Upper lobe of left lung (tissue), 6 donors: ENCODE data around the gene USB1. TPM values are rescaled to one million over a fixed set of nuclear protein-coding genes. Genes with fewer than 3 reads are reported as not detected.

Source experiments
- ATAC-seq, 2 donors: fragments of 200-7000 bp; cut with Tn5 transposase; one replicate each; pipeline ENCODE4 v1.9.1; 2022; ENCODE audit warnings: mild to moderate bottlenecking in 2 of 2, moderate library complexity in 2 of 2; ENCODE audit not compliant: low FRiP score in 2 of 2
- DNase-seq, 2 donors: peaks; one replicate each; pipeline ENCODE4 v3.0.0-alpha.2; 2019 to 2020
- H3K27ac ChIP-seq, 4 donors: fragments of 200-600 bp; sonication (generic); one replicate each; pipeline ENCODE4 v1.5.1; 2016 to 2019
- H3K27me3 ChIP-seq, 4 donors: fragments of 200-600 bp; sonication (generic); one replicate each; pipeline ENCODE4 v1.5.1; 2017 to 2019
- H3K36me3 ChIP-seq, 4 donors: fragments of 200-600 bp; sonication (generic); one replicate each; pipeline ENCODE4 v1.5.1; 2016 to 2019
- H3K4me1 ChIP-seq, 4 donors: fragments of 200-600 bp; sonication (generic); one replicate each; pipeline ENCODE4 v1.5.1; 2018 to 2019
- H3K4me3 ChIP-seq, 4 donors: fragments of 200-600 bp; sonication (generic); one replicate each; pipeline ENCODE4 v1.5.1; 2017 to 2019; ENCODE audit warnings: mild to moderate bottlenecking in 2 of 4, moderate library complexity in 1 of 4
- H3K9me3 ChIP-seq, 4 donors: fragments of 200-600 bp; sonication (generic); one replicate each; pipeline ENCODE4 v1.5.1; 2018 to 2019
- CTCF ChIP-seq, 6 experiments: fragments of 450-650 bp in 4 of 6; fragments of 200-600 bp in 2 of 6; sonication (generic) in 2 of 6; IDR thresholded peaks; one replicate each; pipeline ENCODE4 v1.5.1; 2016 to 2019; ENCODE audit warnings: antibody characterized with exemption in 6 of 6
- EP300 ChIP-seq, 4 donors: sonication (generic); formaldehyde crosslinking; IDR thresholded peaks; one replicate each; pipeline ENCODE4 v1.5.1; 2017; ENCODE audit warnings: antibody characterized with exemption in 4 of 4, control low read depth in 2 of 4
- POLR2A ChIP-seq, 4 donors: fragments of 450-650 bp; IDR thresholded peaks; one replicate each; pipeline ENCODE4 v1.5.1; 2016 to 2017; ENCODE audit warnings: antibody characterized with exemption in 4 of 4, mild to moderate bottlenecking in 2 of 4
- POLR2AphosphoS5 ChIP-seq, 2 donors: sonication (generic); formaldehyde crosslinking; IDR thresholded peaks; one replicate each; pipeline ENCODE4 v1.5.1; 2017; ENCODE audit warnings: antibody characterized with exemption in 2 of 2
- WGBS, 2 donors: methylation state at CpG; one replicate each; pipeline ENCODE4 v1.1.5; 2017 to 2018; 5-methylcytosine and 5-hydroxymethylcytosine counted together
- total RNA-seq, 6 donors: library from RNA; depleted of rRNA in 4 of 6; stranded (reverse); fragments of >200 nt in 4 of 6; gene quantifications; one replicate each; pipeline versions ENCODE4 v1.1.0 to v1.2.1, GENCODE V29; 2016 to 2021
- donor health status: DM: no; HTN: no; CAD: no; lungs with moderate emphysema.
- donor health status: DM: no; HTN: yes; CAD: no; lungs with severe emphysema.

The USB1 gene
- total RNA-seq, 6 donors from 2014 or later = 32.7 to 55.5 (median 46.5) TPM

DNA sequence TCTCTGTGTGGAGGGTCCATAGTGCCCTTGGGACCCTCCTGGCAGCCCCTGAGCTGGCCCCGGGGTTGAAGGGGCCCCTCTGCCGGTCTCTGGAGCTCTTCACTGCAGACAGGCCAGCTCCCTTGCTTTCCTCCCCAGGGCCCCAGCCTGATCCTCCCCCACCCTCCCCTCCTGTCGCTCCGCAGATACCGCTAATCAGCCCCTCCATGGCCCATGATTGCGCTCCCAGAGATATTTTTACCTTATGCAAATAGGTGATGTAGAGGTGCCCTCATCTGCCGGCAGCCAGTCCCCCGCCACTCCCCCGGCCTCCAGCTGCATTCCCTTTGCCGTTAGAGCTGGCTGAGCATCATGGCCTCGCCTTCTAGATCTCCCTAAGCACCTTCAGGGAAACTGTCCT is 33.6 kb downstream of the USB1 start:
- Histone ChIP-seq H3K4me3 (no peak overlapping the region), H3K36me3 (peaks cover 0 to 13% (median 6%) of the 10 kb centered on the region in 4 donors), H3K27me3 (no peaks in the 10 kb centered on the region), H3K9me3 (no peaks in the 10 kb centered on the region), H3K27ac (no peak overlapping the region), H3K4me1 (peaks cover 28 to 50% (median 35%) of the 10 kb centered on the region in 4 donors)
- no peak for ATAC-seq
- WGBS, 2 donors = 85 to 86% methylated on average over 9 to 11 of the region's 11 CpGs
- DNase-seq = no peak
- TF ChIP-seq CTCF (IDR thresholded peaks at IDR 0.05) (no peak), EP300 (IDR thresholded peaks at IDR 0.05) (no peak), POLR2AphosphoS5 (IDR thresholded peaks at IDR 0.05) (no peak)

GRCh38 chr16:58035356-58036170 is 34.4 kb downstream of the USB1 start:
- Histone ChIP-seq H3K36me3 (peaks cover 0 to 20% (median 11%) of the 10 kb centered on the region in 4 donors), H3K9me3 (no peaks in the 10 kb centered on the region), H3K4me1 (peaks cover 26 to 45% (median 28%) of the 10 kb centered on the region in 4 donors), H3K4me3 (no peak overlapping the region), H3K27ac (no peak overlapping the region), H3K27me3 (no peaks in the 10 kb centered on the region)
- DNase-seq (no peak), ATAC-seq (no peak)
- TF ChIP-seq POLR2AphosphoS5 (IDR thresholded peaks at IDR 0.05) (no peak), CTCF (IDR thresholded peaks at IDR 0.05) (no peak)
- 86 to 97% methylated on average over 6 to 14 of the region's 14 CpGs for WGBS, 2 donors

DNA sequence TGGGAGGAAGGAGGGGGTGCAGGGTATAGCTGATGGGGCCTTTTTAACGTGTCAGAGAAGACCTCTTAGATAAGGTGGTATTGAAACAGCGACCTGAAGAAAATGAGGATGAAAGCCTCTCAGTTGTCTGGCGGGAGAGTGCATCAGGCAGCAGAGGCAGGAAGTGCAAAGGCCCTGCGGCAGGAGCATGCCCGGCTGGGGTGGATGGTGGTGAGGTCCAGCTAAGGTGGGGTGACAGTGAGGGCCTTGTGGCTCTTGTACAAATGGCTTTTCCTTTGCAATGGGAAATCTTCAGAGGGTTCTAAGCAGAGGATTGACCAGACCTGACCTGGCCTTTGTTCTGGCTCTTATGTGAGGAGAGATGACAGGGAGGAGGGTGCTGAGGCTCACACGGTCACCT is 35.7 kb downstream of the USB1 start:
- TF ChIP-seq POLR2AphosphoS5 (IDR thresholded peaks at IDR 0.05) (no peak), POLR2A (IDR thresholded peaks at IDR 0.05) (no peak), CTCF (IDR thresholded peaks at IDR 0.05) (no peak), EP300 (IDR thresholded peaks at IDR 0.05) (no peak)
- no peak overlapping the region for H3K27ac ChIP-seq
- peaks cover 14 to 32% (median 17%) of the 10 kb centered on the region in 4 donors for H3K4me1 ChIP-seq
- DNase-seq = no peak
- no peak for ATAC-seq
- 92 to 97% methylated on average over 6 of the region's 6 CpGs for WGBS, 2 donors
- no peak overlapping the region for H3K4me3 ChIP-seq
- H3K9me3 ChIP-seq = no peaks in the 10 kb centered on the region
- H3K27me3 ChIP-seq = no peaks in the 10 kb centered on the region
- peaks cover 0 to 31% (median 17%) of the 10 kb centered on the region in 4 donors for H3K36me3 ChIP-seq

GRCh38 chr16:58037365-58038057 is 36.3 kb downstream of the USB1 start:
- peaks cover 0 to 37% (median 20%) of the 10 kb centered on the region in 4 donors for H3K36me3 ChIP-seq
- WGBS, 2 donors = 96 to 97% methylated on average over 9 to 15 of the region's 16 CpGs
- H3K4me3 ChIP-seq = no peak overlapping the region
- H3K4me1 ChIP-seq = peaks cover 9 to 27% (median 13%) of the 10 kb centered on the region in 4 donors
- no peaks in the 10 kb centered on the region for H3K27me3 ChIP-seq
- no peak overlapping the region for H3K27ac ChIP-seq
- ATAC-seq (no peak), DNase-seq (peak in 1 of 2 donors; percentile 36)
- no peak for TF ChIP-seq CTCF (IDR thresholded peaks at IDR 0.05)
- no peak for TF ChIP-seq EP300 (IDR thresholded peaks at IDR 0.05)
- no peak for TF ChIP-seq POLR2A (IDR thresholded peaks at IDR 0.05)
- no peaks in the 10 kb centered on the region for H3K9me3 ChIP-seq
